ENCODE measurements around the gene TGFBI.

Gene TGFBI

DNA sequence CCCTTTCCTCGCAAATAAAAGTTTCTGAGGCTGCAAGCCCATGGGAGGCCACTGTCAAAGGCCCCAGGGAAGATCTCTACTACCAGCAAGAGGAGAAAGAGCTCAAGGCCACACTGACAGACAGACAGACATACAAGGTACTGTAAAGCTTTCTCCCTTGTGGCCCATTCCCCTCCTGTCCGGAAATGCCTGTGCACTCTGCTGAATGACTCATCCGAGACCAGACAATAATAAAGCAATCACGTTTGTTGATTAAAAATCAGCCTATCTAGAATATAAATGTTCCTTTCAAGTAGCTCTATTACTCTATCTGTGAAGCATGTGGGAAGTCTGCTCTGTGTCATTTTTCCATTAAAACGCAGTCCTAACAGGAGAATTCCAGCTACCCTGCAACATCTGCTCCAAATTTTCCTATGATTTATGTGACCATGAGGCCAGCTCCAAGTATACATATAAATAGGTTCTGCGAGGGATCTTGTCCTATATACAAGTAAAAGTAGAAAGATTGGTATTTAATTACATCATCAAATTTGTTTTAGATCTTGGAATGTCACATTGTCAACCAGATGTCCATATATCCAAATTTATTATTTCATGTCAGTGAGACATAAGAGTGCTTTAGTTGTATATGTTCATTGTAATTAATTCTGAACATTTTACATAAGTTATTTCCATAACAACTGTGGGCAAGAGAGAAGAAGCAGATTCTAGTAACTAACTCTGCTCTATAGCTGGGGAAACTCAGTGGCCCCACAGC, 34.7 kb upstream of the TGFBI start:
- peak overlapping the region; percentile 89 for H3K27ac ChIP-seq (ENCODE audit: low read depth, low read length)
- peak overlapping the region; percentile 50 for H3K4ac ChIP-seq (ENCODE audit: low read depth, low read length)
- H3K9ac ChIP-seq (ENCODE audit: low read length): no peak overlapping the region
- peak overlapping the region; percentile 10 for H4K12ac ChIP-seq (ENCODE audit: low read depth, low read length)
- H2BK120ac ChIP-seq (ENCODE audit: insufficient read depth, low read length, poor library complexity): peak overlapping the region; percentile 94
- peak overlapping the region; percentile 33 for H3K18ac ChIP-seq (ENCODE audit: low read length)
- no peak overlapping the region for H3K4me3 ChIP-seq (ENCODE audit: low read depth, low read length)
- peak overlapping the region; percentile 24 for H3K4me2 ChIP-seq (ENCODE audit: low read length)
- no peak overlapping the region for H2AK5ac ChIP-seq (ENCODE audit: low read length)
- peaks cover 4% of the 10 kb centered on the region for H3K9me3 ChIP-seq (ENCODE audit: insufficient read depth, low read depth, low read length)
- WGBS (ENCODE audit: extremely low coverage, insufficient coverage, insufficient read length): no CpG with 5 or more reads among the region's 6 CpGs
- DNase-seq: no peak
- no peak overlapping the region for H3K23ac ChIP-seq (ENCODE audit: low read length)
- no peak overlapping the region for H4K8ac ChIP-seq (ENCODE audit: low read depth, low read length)
- peaks cover 55% of the 10 kb centered on the region for H3K79me1 ChIP-seq (ENCODE audit: low read length)
- H2BK5ac ChIP-seq (ENCODE audit: low read depth, low read length, poor library complexity): peak overlapping the region; percentile 89
- H3K27me3 ChIP-seq (ENCODE audit: insufficient read depth, low read length): no peaks in the 10 kb centered on the region
- H2AFZ ChIP-seq (ENCODE audit: insufficient read depth, low read length, poor library complexity): no peak overlapping the region
- H3K14ac ChIP-seq (ENCODE audit: low read length): peak overlapping the region; percentile 80
- H3K36me3 ChIP-seq (ENCODE audit: control insufficient read depth in 1 of 2, insufficient read depth in 2 of 2, low read length in 2 of 2): peaks cover 0 to 1% of the 10 kb centered on the region in 2 experiments
- H3K4me1 ChIP-seq (ENCODE audit: control insufficient read depth in 1 of 2, insufficient read depth in 2 of 2, low read length in 2 of 2): peaks cover 11 to 23% of the 10 kb centered on the region in 2 experiments
- H3K79me2 ChIP-seq (ENCODE audit: control insufficient read depth, insufficient read depth, low read length, poor library complexity): peaks cover 5% of the 10 kb centered on the region
- H2BK12ac ChIP-seq (ENCODE audit: low read length): peak overlapping the region; percentile 36
- peak overlapping the region; percentile 64 for H4K91ac ChIP-seq (ENCODE audit: low read depth, low read length)

DNA sequence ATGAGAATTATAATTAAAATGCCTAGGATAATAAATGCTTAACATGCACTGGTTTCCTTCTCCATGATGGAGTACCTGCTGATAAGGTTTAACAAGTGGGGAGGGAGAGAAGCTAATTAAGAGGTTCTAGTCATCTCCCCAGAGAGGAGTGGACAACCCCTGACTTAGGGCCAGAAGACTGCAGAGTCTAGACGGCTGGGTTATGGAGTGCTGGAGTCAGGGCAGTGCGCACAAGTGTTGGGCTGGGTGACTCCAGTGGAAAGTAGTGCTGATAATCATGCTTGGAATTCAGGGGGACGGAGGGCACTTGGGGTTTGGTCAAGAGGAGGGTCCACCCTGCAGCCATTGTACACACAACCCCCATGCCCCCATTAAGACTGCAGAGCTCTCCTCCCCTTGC, 32.8 kb upstream of the TGFBI start:
- Histone ChIP-seq H3K4ac (ENCODE audit: low read depth, low read length) (peak overlapping the region; percentile 16), H3K79me2 (ENCODE audit: control insufficient read depth, insufficient read depth, low read length, poor library complexity) (peaks cover 7% of the 10 kb centered on the region), H2BK5ac (ENCODE audit: low read depth, low read length, poor library complexity) (peak overlapping the region; percentile 71), H2AK5ac (ENCODE audit: low read length) (peak overlapping the region; percentile 38), H2AFZ (ENCODE audit: insufficient read depth, low read length, poor library complexity) (no peak overlapping the region), H3K27me3 (ENCODE audit: insufficient read depth, low read length) (no peaks in the 10 kb centered on the region), H3K9ac (ENCODE audit: low read length) (no peak overlapping the region), H3K27ac (ENCODE audit: low read depth, low read length) (peak overlapping the region; percentile 28), H3K14ac (ENCODE audit: low read length) (peak overlapping the region; percentile 90), H4K91ac (ENCODE audit: low read depth, low read length) (peak overlapping the region; percentile 93), H3K79me1 (ENCODE audit: low read length) (peaks cover 57% of the 10 kb centered on the region), H3K4me2 (ENCODE audit: low read length) (no peak overlapping the region), H4K8ac (ENCODE audit: low read depth, low read length) (peak overlapping the region; percentile 68), H4K12ac (ENCODE audit: low read depth, low read length) (no peak overlapping the region), H3K36me3 (ENCODE audit: control insufficient read depth in 1 of 2, insufficient read depth in 2 of 2, low read length in 2 of 2) (peaks cover 0 to 1% of the 10 kb centered on the region in 2 experiments), H3K9me3 (ENCODE audit: insufficient read depth, low read depth, low read length) (peaks cover 2% of the 10 kb centered on the region), H3K4me1 (ENCODE audit: control insufficient read depth in 1 of 2, insufficient read depth in 2 of 2, low read length in 2 of 2) (peaks cover 11 to 27% of the 10 kb centered on the region in 2 experiments), H2BK12ac (ENCODE audit: low read length) (peak overlapping the region; percentile 84), H2BK120ac (ENCODE audit: insufficient read depth, low read length, poor library complexity) (peak overlapping the region; percentile 97), H3K18ac (ENCODE audit: low read length) (peak overlapping the region; percentile 95), H3K23ac (ENCODE audit: low read length) (no peak overlapping the region), H3K4me3 (ENCODE audit: low read depth, low read length) (no peak overlapping the region)
- no CpG with 5 or more reads among the region's 3 CpGs for WGBS (ENCODE audit: extremely low coverage, insufficient coverage, insufficient read length)
- no peak for DNase-seq

DNA sequence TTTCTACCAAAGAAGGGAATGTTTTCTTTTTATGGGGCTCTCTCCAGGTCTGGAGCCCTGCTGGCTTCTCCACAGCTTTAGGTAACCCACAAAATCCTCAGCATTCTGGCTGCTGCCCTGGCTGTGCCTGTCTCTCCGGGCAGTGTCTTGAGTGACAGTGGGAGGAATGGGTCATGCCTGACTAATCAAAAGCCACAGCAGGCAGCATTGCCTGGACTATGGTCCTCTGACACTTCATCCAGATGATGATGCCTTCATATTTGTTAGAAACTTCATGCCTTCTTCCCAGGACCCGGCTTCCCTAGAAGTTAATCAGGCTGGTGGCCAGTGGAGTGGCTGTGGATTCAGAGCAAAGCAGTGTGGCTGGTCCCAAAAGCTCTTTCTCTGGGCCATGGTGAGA, 32.2 kb upstream of the TGFBI start:
- H3K36me3 ChIP-seq (ENCODE audit: control insufficient read depth in 1 of 2, insufficient read depth in 2 of 2, low read length in 2 of 2): peaks cover 0 to 1% of the 10 kb centered on the region in 2 experiments
- H3K4me3 ChIP-seq (ENCODE audit: low read depth, low read length): no peak overlapping the region

DNA sequence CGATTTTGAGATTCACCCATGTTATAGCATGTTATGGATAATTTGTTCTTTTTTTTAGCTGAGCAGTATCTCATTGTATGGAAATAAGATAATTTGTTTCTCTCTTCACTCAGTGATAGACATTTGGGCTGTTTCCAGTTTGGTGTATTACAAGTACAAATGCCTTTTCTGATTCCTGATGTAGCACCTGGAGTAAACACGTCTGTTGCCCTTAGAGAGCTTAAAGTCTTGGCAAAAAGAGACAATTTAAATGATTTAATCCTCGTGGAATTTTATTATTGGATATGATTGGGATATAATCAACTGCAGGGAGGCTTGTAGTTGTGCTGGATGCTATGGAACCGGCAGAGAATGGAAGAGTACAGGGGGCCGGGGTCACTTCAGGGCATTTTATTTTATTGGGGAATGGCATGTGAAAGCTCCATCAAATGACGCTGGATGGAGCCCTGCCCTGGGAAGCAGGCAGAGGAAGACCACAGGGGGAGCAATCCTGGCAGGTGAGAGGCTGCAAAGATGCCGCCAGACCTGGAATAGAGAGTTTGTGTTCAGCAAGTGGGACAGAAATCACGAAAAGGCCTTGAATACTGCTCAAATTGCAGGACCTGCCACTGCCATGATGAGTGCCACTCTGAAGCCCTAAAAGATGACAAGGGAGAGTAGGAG, 31.0 kb upstream of the TGFBI start:
- DNase-seq: no peak
- H4K8ac ChIP-seq (ENCODE audit: low read depth, low read length): peak overlapping the region; percentile 8
- peak overlapping the region; percentile 0 for H2BK5ac ChIP-seq (ENCODE audit: low read depth, low read length, poor library complexity)

More for the DNA sequence above, 32.2 kb upstream of the TGFBI start:
- Histone ChIP-seq H3K14ac (ENCODE audit: low read length) (peak overlapping the region; percentile 90), H3K79me2 (ENCODE audit: control insufficient read depth, insufficient read depth, low read length, poor library complexity) (peaks cover 7% of the 10 kb centered on the region), H3K79me1 (ENCODE audit: low read length) (peaks cover 59% of the 10 kb centered on the region), H3K4ac (ENCODE audit: low read depth, low read length) (peak overlapping the region; percentile 44), H2BK12ac (ENCODE audit: low read length) (peak overlapping the region; percentile 84), H4K12ac (ENCODE audit: low read depth, low read length) (no peak overlapping the region), H2AFZ (ENCODE audit: insufficient read depth, low read length, poor library complexity) (peak overlapping the region; percentile 27), H3K9ac (ENCODE audit: low read length) (no peak overlapping the region), H2AK5ac (ENCODE audit: low read length) (peak overlapping the region; percentile 96), H3K18ac (ENCODE audit: low read length) (no peak overlapping the region), H2BK120ac (ENCODE audit: insufficient read depth, low read length, poor library complexity) (peak overlapping the region; percentile 97), H3K23ac (ENCODE audit: low read length) (no peak overlapping the region), H2BK5ac (ENCODE audit: low read depth, low read length, poor library complexity) (peak overlapping the region; percentile 59), H3K4me2 (ENCODE audit: low read length) (no peak overlapping the region), H3K27ac (ENCODE audit: low read depth, low read length) (no peak overlapping the region), H3K4me1 (ENCODE audit: control insufficient read depth in 1 of 2, insufficient read depth in 2 of 2, low read length in 2 of 2) (peaks cover 14 to 33% of the 10 kb centered on the region in 2 experiments), H4K91ac (ENCODE audit: low read depth, low read length) (peak overlapping the region; percentile 93), H3K27me3 (ENCODE audit: insufficient read depth, low read length) (no peaks in the 10 kb centered on the region), H4K8ac (ENCODE audit: low read depth, low read length) (no peak overlapping the region), H3K9me3 (ENCODE audit: insufficient read depth, low read depth, low read length) (peaks cover 2% of the 10 kb centered on the region)
- no peak for DNase-seq
- no CpG with 5 or more reads among the region's 2 CpGs for WGBS (ENCODE audit: extremely low coverage, insufficient coverage, insufficient read length)

More for the DNA sequence above, 31.0 kb upstream of the TGFBI start:
- WGBS (ENCODE audit: extremely low coverage, insufficient coverage, insufficient read length): no CpG with 5 or more reads among the region's 8 CpGs
- no peak overlapping the region for H4K12ac ChIP-seq (ENCODE audit: low read depth, low read length)
- H3K4me1 ChIP-seq (ENCODE audit: control insufficient read depth in 1 of 2, insufficient read depth in 2 of 2, low read length in 2 of 2): peaks cover 15 to 33% of the 10 kb centered on the region in 2 experiments
- no peak overlapping the region for H3K27ac ChIP-seq (ENCODE audit: low read depth, low read length)
- no peak overlapping the region for H3K4me3 ChIP-seq (ENCODE audit: low read depth, low read length)
- no peak overlapping the region for H3K4ac ChIP-seq (ENCODE audit: low read depth, low read length)
- no peak overlapping the region for H3K4me2 ChIP-seq (ENCODE audit: low read length)
- H3K18ac ChIP-seq (ENCODE audit: low read length): peak overlapping the region; percentile 5
- H2BK120ac ChIP-seq (ENCODE audit: insufficient read depth, low read length, poor library complexity): peak overlapping the region; percentile 83
- H3K79me2 ChIP-seq (ENCODE audit: control insufficient read depth, insufficient read depth, low read length, poor library complexity): peaks cover 5% of the 10 kb centered on the region
- peaks cover 56% of the 10 kb centered on the region for H3K79me1 ChIP-seq (ENCODE audit: low read length)
- no peak overlapping the region for H3K9ac ChIP-seq (ENCODE audit: low read length)
- H2AFZ ChIP-seq (ENCODE audit: insufficient read depth, low read length, poor library complexity): no peak overlapping the region
- peak overlapping the region; percentile 34 for H2BK12ac ChIP-seq (ENCODE audit: low read length)
- H3K14ac ChIP-seq (ENCODE audit: low read length): peak overlapping the region; percentile 8
- peaks cover 0 to 1% of the 10 kb centered on the region in 2 experiments for H3K36me3 ChIP-seq (ENCODE audit: control insufficient read depth in 1 of 2, insufficient read depth in 2 of 2, low read length in 2 of 2)
- peak overlapping the region; percentile 64 for H4K91ac ChIP-seq (ENCODE audit: low read depth, low read length)
- H3K23ac ChIP-seq (ENCODE audit: low read length): no peak overlapping the region
- H3K27me3 ChIP-seq (ENCODE audit: insufficient read depth, low read length): no peaks in the 10 kb centered on the region
- peak overlapping the region; percentile 90 for H2AK5ac ChIP-seq (ENCODE audit: low read length)
- peaks cover 2% of the 10 kb centered on the region for H3K9me3 ChIP-seq (ENCODE audit: insufficient read depth, low read depth, low read length)
